Lung (tissue), 12 donors: Measurements from ENCODE around the gene MYOG. TPM values are rescaled to one million over a fixed set of nuclear protein-coding genes. Genes with fewer than 3 reads are reported as not detected.
A peak's percentile ranks its signal among the peaks of the same experiment; 100 is the strongest.

ENCODE experiments used
- ATAC-seq: fragments of 200-7000 bp; cut with Tn5 transposase; one replicate; pipeline ENCODE4 v1.9.1; 2020; ENCODE audit warnings: moderate number of reproducible peaks; ENCODE audit not compliant: insufficient read depth, low FRiP score
- DNase-seq, 3 donors: peaks; one replicate each; pipeline ENCODE4 v3.0.0-alpha.2; 2013 to 2017
- H3K27ac ChIP-seq, 2 donors: one replicate each; pipeline ENCODE4 v1.5.1; 2013; ENCODE audit warnings: mild to moderate bottlenecking in 2 of 2, moderate library complexity in 2 of 2, control low read depth in 1 of 2, inconsistent platforms in 1 of 2, low read depth in 1 of 2, low read length in 1 of 2
- H3K27me3 ChIP-seq, 3 donors: one replicate each; pipeline ENCODE4 v1.5.1; 2013; ENCODE audit warnings: low read length in 2 of 3; ENCODE audit not compliant: control insufficient read depth in 3 of 3, insufficient read depth in 3 of 3
- H3K36me3 ChIP-seq, 4 donors: one replicate each; pipeline ENCODE4 v1.5.1; 2013; ENCODE audit warnings: low read length in 4 of 4, mild to moderate bottlenecking in 1 of 4, moderate library complexity in 1 of 4; ENCODE audit not compliant: control insufficient read depth in 4 of 4, insufficient read depth in 4 of 4
- H3K4me1 ChIP-seq, 5 donors: one replicate each; pipeline ENCODE4 v1.5.1; 2013; ENCODE audit warnings: low read length in 5 of 5, mild to moderate bottlenecking in 2 of 5, moderate library complexity in 1 of 5; ENCODE audit not compliant: control insufficient read depth in 5 of 5, insufficient read depth in 5 of 5
- H3K4me3 ChIP-seq: one replicate; pipeline ENCODE4 v1.5.1; 2013; ENCODE audit warnings: mild to moderate bottlenecking, control low read depth, moderate library complexity
- H3K9ac ChIP-seq, 2 donors: one replicate each; pipeline ENCODE4 v1.5.1; 2013; ENCODE audit warnings: low read length in 2 of 2, control low read depth in 1 of 2; ENCODE audit not compliant: insufficient read depth in 1 of 2
- H3K9me3 ChIP-seq, 4 donors: one replicate each; pipeline ENCODE4 v1.5.1; 2013; ENCODE audit warnings: low read length in 3 of 4, mild to moderate bottlenecking in 1 of 4, moderate library complexity in 1 of 4; ENCODE audit not compliant: control insufficient read depth in 4 of 4, insufficient read depth in 3 of 4
- WGBS, 2 donors: extraction: QIAGEN DNeasy Blood & Tissue Kit; methylation state at CpG; one replicate each; pipeline ENCODE4 v1.1.7; 2013; 5-methylcytosine and 5-hydroxymethylcytosine counted together
- polyA plus RNA-seq, 2 donors: library from polyadenylated mRNA; stranded (reverse); fragments of 200-250 nt; gene quantifications; one replicate each; pipeline ENCODE4 v1.2.1, GENCODE V29; 2013
- total RNA-seq, 2 donors: library from RNA; depleted of rRNA in 1 of 2; stranded (reverse); fragments of >200 nt in 1 of 2; gene quantifications; one replicate each; pipeline ENCODE4 v1.2.1, GENCODE V29; 2014 to 2021
- TF ChIP-seq, protein P1 (sequence below): IDR thresholded peaks from 2 replicates; pipeline ENCODE4 v1.5.1; 2012; ENCODE audit warnings: mild to moderate bottlenecking; ENCODE audit errors: control extremely low read depth, extremely low read depth
- donor health status: control.
- donor health status: control.
- donor health status: Bipolar disorder and iron deficiency.
- donor health status: healthy.
- donor health status: DM: yes; HTN: yes; CAD: no.

The MYOG gene
- total and polyA plus RNA-seq, 4 donors, result not detected

DNA sequence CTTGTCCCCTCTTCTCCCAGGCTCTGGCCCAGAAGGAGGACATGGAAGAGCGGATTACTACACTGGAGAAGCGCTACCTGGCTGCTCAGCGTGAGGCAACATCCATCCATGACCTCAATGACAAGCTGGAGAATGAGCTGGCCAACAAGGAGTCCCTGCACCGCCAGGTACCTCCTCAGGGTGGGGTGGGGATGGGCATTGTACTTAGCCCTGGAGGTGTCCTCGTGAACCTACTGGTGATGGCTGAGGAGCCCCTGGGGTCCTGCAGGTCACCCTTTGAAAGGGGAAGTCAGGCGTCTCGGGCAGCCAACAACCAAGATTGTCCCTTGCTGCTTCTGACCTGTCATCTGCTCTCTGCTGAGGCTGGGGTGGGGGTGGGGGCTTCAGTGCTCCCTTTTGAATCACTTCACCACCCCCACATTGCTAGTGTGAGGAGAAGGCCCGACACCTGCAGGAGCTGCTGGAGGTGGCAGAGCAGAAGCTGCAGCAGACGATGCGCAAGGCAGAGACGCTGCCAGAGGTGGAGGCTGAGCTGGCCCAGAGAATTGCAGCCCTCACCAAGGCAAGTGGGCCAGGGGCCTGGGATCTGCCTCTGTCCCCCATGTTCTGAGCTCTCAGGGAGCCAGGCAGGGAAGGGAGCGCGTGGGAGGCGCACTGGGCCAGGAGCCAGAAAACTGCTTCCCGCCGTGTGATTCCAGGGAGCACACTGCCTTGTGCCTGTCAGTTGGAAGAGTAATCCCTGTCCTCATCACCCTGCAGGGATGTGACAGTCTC is 39.8 kb downstream of the MYOG start:
- H3K9me3 ChIP-seq, result no peaks in the 10 kb centered on the region
- H3K27ac ChIP-seq, result no peak overlapping the region
- WGBS, 2 donors, result 87 to 91% methylated on average over 16 of the region's 16 CpGs
- H3K4me1 ChIP-seq, result peaks cover 0 to 2% (median 0%) of the 10 kb centered on the region in 5 donors
- TF ChIP-seq, protein P1, sequence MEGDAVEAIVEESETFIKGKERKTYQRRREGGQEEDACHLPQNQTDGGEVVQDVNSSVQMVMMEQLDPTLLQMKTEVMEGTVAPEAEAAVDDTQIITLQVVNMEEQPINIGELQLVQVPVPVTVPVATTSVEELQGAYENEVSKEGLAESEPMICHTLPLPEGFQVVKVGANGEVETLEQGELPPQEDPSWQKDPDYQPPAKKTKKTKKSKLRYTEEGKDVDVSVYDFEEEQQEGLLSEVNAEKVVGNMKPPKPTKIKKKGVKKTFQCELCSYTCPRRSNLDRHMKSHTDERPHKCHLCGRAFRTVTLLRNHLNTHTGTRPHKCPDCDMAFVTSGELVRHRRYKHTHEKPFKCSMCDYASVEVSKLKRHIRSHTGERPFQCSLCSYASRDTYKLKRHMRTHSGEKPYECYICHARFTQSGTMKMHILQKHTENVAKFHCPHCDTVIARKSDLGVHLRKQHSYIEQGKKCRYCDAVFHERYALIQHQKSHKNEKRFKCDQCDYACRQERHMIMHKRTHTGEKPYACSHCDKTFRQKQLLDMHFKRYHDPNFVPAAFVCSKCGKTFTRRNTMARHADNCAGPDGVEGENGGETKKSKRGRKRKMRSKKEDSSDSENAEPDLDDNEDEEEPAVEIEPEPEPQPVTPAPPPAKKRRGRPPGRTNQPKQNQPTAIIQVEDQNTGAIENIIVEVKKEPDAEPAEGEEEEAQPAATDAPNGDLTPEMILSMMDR, result no peak
- H3K36me3 ChIP-seq, result no peaks in the 10 kb centered on the region
- no peak for ATAC-seq
- no peaks in the 10 kb centered on the region for H3K27me3 ChIP-seq
- no peak overlapping the region for H3K4me3 ChIP-seq
- no peak overlapping the region for H3K9ac ChIP-seq
- peak; percentile 22 to 54 (median 35) for DNase-seq

DNA sequence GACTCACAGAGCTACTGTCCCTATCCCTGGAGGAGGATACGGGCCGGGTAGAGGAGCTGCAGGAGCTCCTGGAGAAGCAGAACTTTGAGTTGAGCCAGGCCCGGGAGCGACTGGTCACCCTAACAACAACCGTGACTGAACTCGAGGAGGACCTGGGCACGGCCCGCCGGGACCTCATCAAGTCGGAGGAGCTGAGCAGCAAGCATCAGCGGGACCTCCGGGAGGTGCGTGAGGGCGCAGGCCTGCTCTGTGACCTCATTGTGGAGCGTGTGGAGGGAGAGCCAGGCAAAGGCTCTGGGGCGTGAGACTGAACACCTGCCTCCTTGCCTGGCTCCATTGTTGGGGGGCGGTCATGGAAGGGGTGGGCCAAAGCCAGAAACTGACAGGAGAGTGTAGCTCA is 40.5 kb downstream of the MYOG start:
- H3K27ac ChIP-seq, result no peak overlapping the region
- TF ChIP-seq, protein P1, result no peak
- no peak overlapping the region for H3K9ac ChIP-seq
- no peaks in the 10 kb centered on the region for H3K36me3 ChIP-seq
- H3K4me1 ChIP-seq, result peaks cover 0 to 2% (median 0%) of the 10 kb centered on the region in 5 donors
- H3K27me3 ChIP-seq, result no peaks in the 10 kb centered on the region
- ATAC-seq (no peak), DNase-seq (no peak)
- 93 to 95% methylated on average over 17 of the region's 17 CpGs for WGBS, 2 donors
- H3K9me3 ChIP-seq, result no peaks in the 10 kb centered on the region
- H3K4me3 ChIP-seq, result no peak overlapping the region

DNA sequence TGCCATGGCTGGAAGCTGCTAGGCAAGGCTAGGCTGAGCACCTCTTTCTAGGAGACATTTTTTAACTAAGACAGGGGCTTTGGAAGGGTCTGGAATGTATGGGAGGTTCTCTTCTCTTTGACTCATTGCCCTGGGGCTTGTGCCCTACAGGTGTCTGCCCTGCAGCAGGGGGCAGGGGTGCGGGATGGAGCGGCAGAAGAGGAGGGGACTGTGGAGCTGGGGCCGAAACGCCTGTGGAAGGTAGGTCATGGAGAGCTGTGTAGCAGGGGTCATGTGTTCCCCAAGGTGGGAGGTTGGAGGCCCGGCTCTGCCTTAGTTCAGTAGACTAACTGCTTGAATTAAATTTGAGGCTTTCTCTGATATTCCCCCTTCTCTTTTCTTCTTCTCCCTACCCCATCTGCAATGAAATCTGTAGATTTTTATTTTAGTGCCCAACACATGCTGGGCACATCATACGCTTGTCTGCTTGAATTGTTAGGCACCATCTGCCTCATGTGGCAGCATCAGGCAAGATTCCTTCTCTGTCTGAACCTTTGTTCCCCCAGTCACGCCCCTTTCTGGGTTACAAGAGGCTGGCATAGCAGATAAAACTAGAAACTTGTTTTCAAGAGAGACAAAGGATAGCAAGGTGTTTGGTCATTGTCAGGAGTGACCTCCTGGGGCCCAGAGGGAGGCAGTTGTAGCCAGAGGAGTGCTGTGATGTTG is 41.1 kb downstream of the MYOG start:
- H3K4me3 ChIP-seq, result no peak overlapping the region
- TF ChIP-seq, protein P1, result no peak
- H3K4me1 ChIP-seq, result peaks cover 0 to 2% (median 0%) of the 10 kb centered on the region in 5 donors
- no peak overlapping the region for H3K27ac ChIP-seq
- no peaks in the 10 kb centered on the region for H3K36me3 ChIP-seq
- WGBS, 2 donors, result 91 to 95% methylated on average over 7 of the region's 7 CpGs
- H3K9ac ChIP-seq, result no peak overlapping the region
- DNase-seq, result no peak
- no peaks in the 10 kb centered on the region for H3K27me3 ChIP-seq
- ATAC-seq, result no peak
- no peaks in the 10 kb centered on the region for H3K9me3 ChIP-seq
